ENCODE results near the gene OCIAD2.
"Not testable (repeated sequence)": the region's sequence is repeated elsewhere in the genome, so short reads cannot be mapped to it uniquely, and the experiment has no call there.

Gene OCIAD2

DNA sequence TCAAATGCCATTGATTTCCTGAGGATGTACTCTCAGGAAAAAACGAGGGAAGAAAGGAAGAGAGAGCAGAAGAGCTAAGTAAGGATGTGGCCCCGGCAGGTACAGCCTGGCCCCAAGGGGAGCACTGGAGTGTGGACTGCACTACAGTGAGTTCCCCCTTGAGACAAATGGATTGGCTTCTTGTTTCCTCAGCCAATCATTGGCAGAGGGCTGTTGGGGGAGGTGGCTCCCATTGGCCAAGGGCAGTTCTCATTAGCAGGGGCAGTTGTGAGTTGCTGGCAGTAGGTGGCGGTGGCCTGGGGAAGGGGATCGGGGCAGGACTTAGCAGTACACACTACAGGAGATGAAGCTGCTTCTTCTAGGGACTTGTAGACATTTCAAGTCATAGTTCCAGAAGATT, 24.1 kb upstream of the OCIAD2 start:
- DNase-seq (ENCODE audit: low read depth), result no peak
- H3K4me3 ChIP-seq (ENCODE audit: low read depth, low read length), result no peak overlapping the region
- no peak for TF ChIP-seq CTCF (IDR thresholded peaks at IDR 0.05; ENCODE audit: control insufficient read depth, extremely low read depth, insufficient read depth)

GRCh38 chr4:48924416-48924815, 17.8 kb upstream of the OCIAD2 start:
- no peak for DNase-seq (ENCODE audit: low read depth)
- no peak for TF ChIP-seq CTCF (IDR thresholded peaks at IDR 0.05; ENCODE audit: control insufficient read depth, extremely low read depth, insufficient read depth)

DNA sequence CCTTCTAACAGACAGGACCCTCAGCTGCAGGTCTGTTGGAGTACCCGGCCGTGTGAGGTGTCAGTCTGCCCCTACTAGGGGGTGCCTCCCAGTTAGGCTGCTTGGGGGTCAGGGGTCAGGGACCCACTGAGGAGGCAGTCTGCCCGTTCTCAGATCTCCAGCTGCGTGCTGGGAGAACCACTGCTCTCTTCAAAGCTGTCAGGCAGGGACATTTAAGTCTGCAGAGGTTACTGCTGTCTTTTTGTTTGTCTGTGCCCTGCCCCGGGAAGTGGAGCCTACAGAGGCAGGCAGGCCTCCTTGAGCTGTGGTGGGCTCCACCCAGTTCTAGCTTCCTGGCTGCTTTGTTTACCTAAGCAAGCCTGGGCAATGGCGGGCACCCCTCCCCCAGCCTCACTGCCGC, 16.5 kb upstream of the OCIAD2 start:
- DNase-seq (ENCODE audit: low read depth), result not testable (repeated sequence)

More at GRCh38 chr4:48924416-48924815, 17.8 kb upstream of the OCIAD2 start:
- H3K4me3 ChIP-seq (ENCODE audit: low read depth, low read length), result no peak overlapping the region

GRCh38 chr4:48914311-48914710, 7.7 kb upstream of the OCIAD2 start:
- no peak for TF ChIP-seq CTCF (IDR thresholded peaks at IDR 0.05; ENCODE audit: control insufficient read depth, extremely low read depth, insufficient read depth)
- H3K4me3 ChIP-seq (ENCODE audit: low read depth, low read length), result no peak overlapping the region
- no peak for DNase-seq (ENCODE audit: low read depth)

More for the DNA sequence above, 16.5 kb upstream of the OCIAD2 start:
- H3K4me3 ChIP-seq (ENCODE audit: low read depth, low read length), result not testable (repeated sequence)

DNA sequence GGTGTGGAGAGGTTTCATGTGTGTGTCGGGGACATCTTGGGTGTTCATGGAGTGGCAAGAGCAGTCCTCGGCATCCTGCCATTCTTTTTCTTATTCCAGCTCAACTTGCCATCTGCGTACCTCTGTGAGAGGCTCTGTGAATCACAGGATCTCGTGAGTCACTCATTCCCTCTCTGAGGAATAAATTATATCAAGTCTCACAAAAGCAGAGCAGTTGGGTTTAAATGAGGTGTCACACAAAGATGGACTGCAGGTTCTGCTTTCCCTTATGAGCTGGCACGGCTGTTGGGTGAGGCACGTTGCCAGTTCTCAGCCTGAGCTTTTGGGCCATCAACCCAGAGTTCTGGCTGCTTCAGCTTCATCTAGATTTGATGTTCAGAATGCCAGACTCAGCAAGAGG, 6.8 kb upstream of the OCIAD2 start:
- H3K4me3 ChIP-seq (ENCODE audit: low read depth, low read length), result no peak overlapping the region
- no peak for DNase-seq (ENCODE audit: low read depth)
- no peak for TF ChIP-seq CTCF (IDR thresholded peaks at IDR 0.05; ENCODE audit: control insufficient read depth, extremely low read depth, insufficient read depth)

- no peak for DNase-seq (ENCODE audit: low read depth)
- no peak overlapping the region for H3K4me3 ChIP-seq (ENCODE audit: low read depth, low read length)
- TF ChIP-seq CTCF (IDR thresholded peaks at IDR 0.05; ENCODE audit: control insufficient read depth, extremely low read depth, insufficient read depth), result no peak
Observed at GRCh38 chr4:48912349-48912748, 5.8 kb upstream of the OCIAD2 start.

GRCh38 chr4:48910511-48910910, 3.9 kb upstream of the OCIAD2 start:
- H3K4me3 ChIP-seq (ENCODE audit: low read depth, low read length), result no peak overlapping the region
- DNase-seq (ENCODE audit: low read depth), result no peak
- TF ChIP-seq CTCF (IDR thresholded peaks at IDR 0.05; ENCODE audit: control insufficient read depth, extremely low read depth, insufficient read depth), result no peak
